IMR-90 (cell line): Measurements from ENCODE around the gene KIF12. TPM values are rescaled to one million over a fixed set of nuclear protein-coding genes. Genes with fewer than 3 reads are reported as not detected.

Experiments
- ATAC-seq: fragments of 200-7000 bp; cut with Tn5 transposase; 2 replicates; pipeline ENCODE4 v1.9.1; 2020; ENCODE audit warnings: low read depth, mild to moderate bottlenecking, moderate library complexity
- BruUV-seq: library from RNA; stranded (reverse); fragments of 400-500 nt; replicated peaks from 2 replicates; lab custom pipeline; 2021; lab: Mats Ljungman, UMichigan
- CTCF ChIA-PET: fragments of 300-600 bp; formaldehyde crosslinking; extraction: SDS; loops from one replicate; lab custom pipeline; 2021; ENCODE audit warnings: antibody characterized with exemption; lab: Yijun Ruan, JAX
- POLR2A ChIA-PET: fragments of 300-600 bp; sonication (Branson Sonifier 250); formaldehyde crosslinking; loops from one replicate; lab custom pipeline; 2022; ENCODE audit warnings: antibody characterized with exemption; ENCODE audit not compliant: unreplicated experiment; lab: Charles Lee
- DNase-seq: peaks from one replicate; pipeline ENCODE4 v3.0.0; 2013
- H2AFZ ChIP-seq: replicated peaks from 2 replicates; pipeline ENCODE3; 2013; ENCODE audit warnings: low read length, mild to moderate bottlenecking; ENCODE audit not compliant: poor library complexity
- H2AK5ac ChIP-seq: 2 replicates; pipeline ENCODE4 v1.6.1; 2013; ENCODE audit warnings: low read depth, low read length, inconsistent platforms
- H2AK9ac ChIP-seq: replicated peaks from 2 replicates; pipeline ENCODE3; 2013; ENCODE audit warnings: mild to moderate bottlenecking, low read depth, low read length, moderate library complexity; ENCODE audit not compliant: poor library complexity
- H2BK120ac ChIP-seq: 2 replicates; pipeline ENCODE4 v1.6.1; 2013; ENCODE audit warnings: low read depth, low read length, inconsistent platforms
- H2BK15ac ChIP-seq: 3 replicates; pipeline ENCODE4 v1.6.1; 2013; ENCODE audit warnings: low read depth, low read length, inconsistent platforms
- H2BK20ac ChIP-seq: 2 replicates; pipeline ENCODE4 v1.6.1; 2013; ENCODE audit warnings: low read depth, mild to moderate bottlenecking, inconsistent platforms, low read length, moderate library complexity
- H2BK5ac ChIP-seq: 2 replicates; pipeline ENCODE4 v1.6.1; 2013; ENCODE audit warnings: mild to moderate bottlenecking, low read depth, low read length, inconsistent platforms; ENCODE audit not compliant: poor library complexity, severe bottlenecking
- H3K14ac ChIP-seq: replicated peaks from 2 replicates; pipeline ENCODE4 v1.6.1; 2013; ENCODE audit warnings: low read depth, low read length, inconsistent platforms
- H3K18ac ChIP-seq: 2 replicates; pipeline ENCODE4 v1.6.1; 2013; ENCODE audit warnings: low read depth, low read length, control low read depth
- H3K23ac ChIP-seq: 2 replicates; pipeline ENCODE4 v1.6.1; 2013; ENCODE audit warnings: low read depth, low read length, inconsistent platforms
- H3K27ac ChIP-seq: 2 replicates; pipeline ENCODE4 v1.5.1; 2013; ENCODE audit warnings: mild to moderate bottlenecking, control low read depth, low read length; ENCODE audit not compliant: insufficient read depth
- H3K27me3 ChIP-seq: 2 replicates; pipeline ENCODE4 v1.6.1; 2013; ENCODE audit warnings: low read length; ENCODE audit not compliant: control insufficient read depth, insufficient read depth
- H3K36me3 ChIP-seq: 2 replicates; pipeline ENCODE4 v1.6.1; 2013; ENCODE audit warnings: low read length, mixed read lengths; ENCODE audit not compliant: control insufficient read depth, insufficient read depth
- H3K4ac ChIP-seq: 2 replicates; pipeline ENCODE4 v1.6.1; 2013; ENCODE audit warnings: low read depth, low read length, inconsistent platforms
- H3K4me1 ChIP-seq: 2 replicates; pipeline ENCODE4 v1.6.1; 2013; ENCODE audit warnings: low read length, mixed read lengths; ENCODE audit not compliant: control insufficient read depth, insufficient read depth
- H3K4me2 ChIP-seq: 2 replicates; pipeline ENCODE4 v1.6.1; 2013; ENCODE audit warnings: low read depth, mild to moderate bottlenecking, control low read depth, low read length, moderate library complexity
- H3K4me3 ChIP-seq: 2 replicates; pipeline ENCODE4 v1.5.1; 2013; ENCODE audit warnings: low read depth, mild to moderate bottlenecking, control low read depth, low read length, moderate library complexity; ENCODE audit not compliant: insufficient read depth
- H3K56ac ChIP-seq: 2 replicates; pipeline ENCODE4 v1.6.1; 2013; ENCODE audit warnings: low read length, inconsistent platforms; ENCODE audit not compliant: insufficient read depth; ENCODE audit errors: extremely low read depth
- H3K79me1 ChIP-seq, 2 experiments: 2 replicates each; pipeline ENCODE4 v1.6.1; 2013; ENCODE audit warnings: low read length in 2 of 2, inconsistent platforms in 1 of 2, low read depth in 1 of 2
- H3K9ac ChIP-seq: 2 replicates; pipeline ENCODE4 v1.6.1; 2013; ENCODE audit warnings: low read depth, low read length, control low read depth
- H3K9me1 ChIP-seq: 2 replicates; pipeline ENCODE4 v1.6.1; 2013; ENCODE audit warnings: low read length, inconsistent platforms; ENCODE audit not compliant: insufficient read depth
- H3K9me3 ChIP-seq: 2 replicates; pipeline ENCODE4 v1.6.1; 2013; ENCODE audit warnings: low read length; ENCODE audit not compliant: control insufficient read depth, insufficient read depth
- H4K20me1 ChIP-seq: 2 replicates; pipeline ENCODE4 v1.6.1; 2013; ENCODE audit warnings: low read length, inconsistent platforms; ENCODE audit not compliant: insufficient read depth
- H4K5ac ChIP-seq: 2 replicates; pipeline ENCODE4 v1.6.1; 2013; ENCODE audit warnings: mild to moderate bottlenecking, low read depth, low read length, control low read depth
- H4K8ac ChIP-seq, 2 experiments: 2 replicates each; pipeline ENCODE4 v1.6.1; 2013; ENCODE audit warnings: low read depth in 2 of 2, low read length in 2 of 2, control low read depth in 1 of 2, inconsistent platforms in 1 of 2
- H4K91ac ChIP-seq: 2 replicates; pipeline ENCODE4 v1.6.1; 2013; ENCODE audit warnings: low read depth, low read length, inconsistent platforms; ENCODE audit not compliant: insufficient read depth
- BHLHE40 ChIP-seq: fragments of 150-350 bp; IDR thresholded peaks from 2 replicates; pipeline ENCODE4 v1.6.1; 2016; ENCODE audit warnings: mild to moderate bottlenecking, low read depth, low read length
- CHD1 ChIP-seq: IDR thresholded peaks from 2 replicates; pipeline ENCODE4 v1.6.1; 2012; ENCODE audit warnings: low read depth, low read length, improper control_type of control experiment
- FOS ChIP-seq: fragments of 150-350 bp; IDR thresholded peaks from 2 replicates; pipeline ENCODE4 v1.6.1; 2016; ENCODE audit warnings: low read depth, low read length
- MAFK ChIP-seq: IDR thresholded peaks from 2 replicates; pipeline ENCODE4 v1.6.1; 2012; ENCODE audit warnings: low read depth, low read length, improper control_type of control experiment
- MAZ ChIP-seq: IDR thresholded peaks from 2 replicates; pipeline ENCODE4 v1.6.1; 2012; ENCODE audit warnings: low read depth, mild to moderate bottlenecking, low read length, improper control_type of control experiment, moderate library complexity, borderline replicate concordance
- MXI1 ChIP-seq: IDR thresholded peaks from 2 replicates; pipeline ENCODE4 v1.6.1; 2012; ENCODE audit warnings: low read depth, mild to moderate bottlenecking, low read length, moderate library complexity, borderline replicate concordance
- NFE2L2 ChIP-seq: fragments of 150-350 bp; IDR thresholded peaks from 2 replicates; pipeline ENCODE4 v1.6.1; 2016; ENCODE audit warnings: low read depth, mild to moderate bottlenecking, low read length
- POLR2A ChIP-seq: IDR thresholded peaks from 2 replicates; pipeline ENCODE4 v1.6.1; 2012; ENCODE audit warnings: mild to moderate bottlenecking, low read depth, low read length
- RCOR1 ChIP-seq: IDR thresholded peaks from 2 replicates; pipeline ENCODE4 v1.6.1; 2012; ENCODE audit warnings: mild to moderate bottlenecking, low read length, improper control_type of control experiment; ENCODE audit not compliant: insufficient replicate concordance
- RFX5 ChIP-seq: IDR thresholded peaks from 2 replicates; pipeline ENCODE4 v1.8.0; 2012; ENCODE audit warnings: low read depth, mild to moderate bottlenecking, low read length, moderate library complexity
- WGBS, 2 experiments: methylation state at CpG; one replicate each; pipeline versions ENCODE4 v1.1.5 to v1.1.7; 2013; ENCODE audit warnings: missing lambda C conversion rate in 2 of 2; ENCODE audit not compliant: insufficient read length in 1 of 2; ENCODE audit errors: extremely low coverage in 2 of 2; 5-methylcytosine and 5-hydroxymethylcytosine counted together
- dilution Hi-C: fragments of 300-500 bp; cut with HindIII; formaldehyde crosslinking; loops from one replicate; pipeline ENCODE4 v1.14.3; 2018; ENCODE audit warnings: low sequenced_read_pairs; ENCODE audit not compliant: unreplicated experiment
- in situ Hi-C: fragments of 300-500 bp; cut with MboI; formaldehyde crosslinking; loops from 3 replicates; pipeline ENCODE4 v1.14.3; 2019; ENCODE audit warnings: low sequenced_read_pairs, inconsistent platforms, mixed read lengths
- intact Hi-C: fragments of 100-400 bp; cut with micrococcal nuclease; formaldehyde crosslinking; loops from 2 replicates; pipeline ENCODE4 v1.10.0; 2022
- polyA plus RNA-seq, 3 experiments: library from polyadenylated mRNA; depleted of rRNA; stranded (reverse); fragments of >200 nt; gene quantifications; 2 replicates each; pipeline ENCODE4 v1.2.3, GENCODE V29; 2012; ENCODE audit warnings: low replicate concordance in 1 of 3
- total RNA-seq: library from RNA; depleted of rRNA; stranded (reverse); fragments of >200 nt; gene quantifications from 2 replicates; pipeline ENCODE4 v1.2.3, GENCODE V29; 2012
- TF ChIP-seq, protein P1 (sequence below): conservative IDR thresholded peaks from 2 replicates; pipeline ENCODE4 v1.5.1; 2012; ENCODE audit warnings: mild to moderate bottlenecking, low read depth, low read length, improper control_type of control experiment

KIF12 gene
- total and polyA plus RNA-seq, 2 of the 4 experiments (the other 2 are of a cell fraction), result not detected

DNA sequence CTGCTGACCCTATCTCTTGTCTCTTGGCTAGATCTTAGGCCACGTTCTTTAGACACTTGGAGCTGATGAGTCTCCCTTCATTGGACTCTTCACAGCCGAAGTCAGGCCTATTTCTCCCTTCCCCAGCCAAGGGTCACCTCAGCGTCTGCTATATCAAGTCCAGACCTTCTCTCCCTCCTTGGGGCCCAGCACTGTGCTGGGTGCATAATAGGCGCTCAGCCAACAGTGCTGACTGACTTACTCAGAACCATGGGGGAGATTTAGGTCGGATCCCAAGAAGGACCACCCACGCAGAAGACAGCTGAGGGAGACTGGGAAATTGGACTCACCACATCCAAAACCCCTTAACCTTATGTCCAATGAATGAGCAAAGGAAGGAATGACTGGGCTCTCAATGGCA lies 15.4 kb downstream of the KIF12 start:
- POLR2A ChIA-PET, result no interaction called here
- dilution Hi-C loops, result no loop called here

More for the DNA sequence above, 15.4 kb downstream of the KIF12 start:
- no peak overlapping the region for H2AK5ac ChIP-seq
- no peak overlapping the region for H3K4ac ChIP-seq
- in situ Hi-C loops (no loop called here), intact Hi-C loops (loop anchor here (2.0 kb wide), 1 partner anchor 347 kb away; no protein-coding TSS in a partner anchor)
- no peak overlapping the region for H2AK9ac ChIP-seq
- no peak for DNase-seq
- H3K79me1 ChIP-seq, result no peaks in the 10 kb centered on the region
- no TSS peak for BruUV-seq
- CTCF ChIA-PET, result interaction anchor here (1.0 to 2.6 kb wide), 3 partner anchors 17 to 207 kb away, joined by 3 to 16 read pairs (median 6); no protein-coding TSS in a partner anchor
- no peak overlapping the region for H3K14ac ChIP-seq
- no peak overlapping the region for H3K56ac ChIP-seq
- H2AFZ ChIP-seq, result no peak overlapping the region
- no peak overlapping the region for H3K23ac ChIP-seq
- no peak for ATAC-seq
- peaks cover 2% of the 10 kb centered on the region; the same call in 1 of the 2 replicates for H3K9me3 ChIP-seq
- no peak overlapping the region for H2BK5ac ChIP-seq
- no peaks in the 10 kb centered on the region for H3K9me1 ChIP-seq
- H3K4me2 ChIP-seq, result no peak overlapping the region
- H3K4me3 ChIP-seq, result no peak overlapping the region
- WGBS, 2 experiments, result 80% methylated on average over 1 of the region's 6 CpGs; no CpG with 5 or more reads in 1 of the 2 experiments
- no peaks in the 10 kb centered on the region for H3K4me1 ChIP-seq
- no peaks in the 10 kb centered on the region; the same call in 1 of the 2 replicates for H4K20me1 ChIP-seq
- TF ChIP-seq FOS (no peak), BHLHE40 (no peak), POLR2A (no peak), MAZ (no peak), RCOR1 (no peak), MAFK (no peak), MXI1 (no peak), RFX5 (no peak), NFE2L2 (no peak), CHD1 (no peak)
- TF ChIP-seq, protein P1, sequence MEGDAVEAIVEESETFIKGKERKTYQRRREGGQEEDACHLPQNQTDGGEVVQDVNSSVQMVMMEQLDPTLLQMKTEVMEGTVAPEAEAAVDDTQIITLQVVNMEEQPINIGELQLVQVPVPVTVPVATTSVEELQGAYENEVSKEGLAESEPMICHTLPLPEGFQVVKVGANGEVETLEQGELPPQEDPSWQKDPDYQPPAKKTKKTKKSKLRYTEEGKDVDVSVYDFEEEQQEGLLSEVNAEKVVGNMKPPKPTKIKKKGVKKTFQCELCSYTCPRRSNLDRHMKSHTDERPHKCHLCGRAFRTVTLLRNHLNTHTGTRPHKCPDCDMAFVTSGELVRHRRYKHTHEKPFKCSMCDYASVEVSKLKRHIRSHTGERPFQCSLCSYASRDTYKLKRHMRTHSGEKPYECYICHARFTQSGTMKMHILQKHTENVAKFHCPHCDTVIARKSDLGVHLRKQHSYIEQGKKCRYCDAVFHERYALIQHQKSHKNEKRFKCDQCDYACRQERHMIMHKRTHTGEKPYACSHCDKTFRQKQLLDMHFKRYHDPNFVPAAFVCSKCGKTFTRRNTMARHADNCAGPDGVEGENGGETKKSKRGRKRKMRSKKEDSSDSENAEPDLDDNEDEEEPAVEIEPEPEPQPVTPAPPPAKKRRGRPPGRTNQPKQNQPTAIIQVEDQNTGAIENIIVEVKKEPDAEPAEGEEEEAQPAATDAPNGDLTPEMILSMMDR, result no peak
- peaks cover 45% of the 10 kb centered on the region for H3K27me3 ChIP-seq
- no peak overlapping the region for H4K91ac ChIP-seq
- no peak overlapping the region for H2BK120ac ChIP-seq
- no peak overlapping the region for H2BK15ac ChIP-seq
- no peaks in the 10 kb centered on the region for H3K36me3 ChIP-seq
- no peak overlapping the region for H4K8ac ChIP-seq
- no peak overlapping the region for H2BK20ac ChIP-seq
- H3K27ac ChIP-seq, result no peak overlapping the region
- no peak overlapping the region for H4K5ac ChIP-seq
- no peak overlapping the region for H3K9ac ChIP-seq
- H3K18ac ChIP-seq, result no peak overlapping the region
